Activated CD4-positive, alpha-beta T cell treated with anti-CD3 and anti-CD28 coated beads for 1 hour (primary cell): ENCODE data around the gene FAM210A.
"Not testable (repeated sequence)": the region's sequence is repeated elsewhere in the genome, so short reads cannot be mapped to it uniquely, and the experiment has no call there.

ENCODE experiments used
- DNase-seq: peaks from one replicate; pipeline ENCODE4 v3.0.0-alpha.2; 2020

The FAM210A gene, protein sequence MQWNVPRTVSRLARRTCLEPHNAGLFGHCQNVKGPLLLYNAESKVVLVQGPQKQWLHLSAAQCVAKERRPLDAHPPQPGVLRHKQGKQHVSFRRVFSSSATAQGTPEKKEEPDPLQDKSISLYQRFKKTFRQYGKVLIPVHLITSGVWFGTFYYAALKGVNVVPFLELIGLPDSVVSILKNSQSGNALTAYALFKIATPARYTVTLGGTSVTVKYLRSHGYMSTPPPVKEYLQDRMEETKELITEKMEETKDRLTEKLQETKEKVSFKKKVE

DNA sequence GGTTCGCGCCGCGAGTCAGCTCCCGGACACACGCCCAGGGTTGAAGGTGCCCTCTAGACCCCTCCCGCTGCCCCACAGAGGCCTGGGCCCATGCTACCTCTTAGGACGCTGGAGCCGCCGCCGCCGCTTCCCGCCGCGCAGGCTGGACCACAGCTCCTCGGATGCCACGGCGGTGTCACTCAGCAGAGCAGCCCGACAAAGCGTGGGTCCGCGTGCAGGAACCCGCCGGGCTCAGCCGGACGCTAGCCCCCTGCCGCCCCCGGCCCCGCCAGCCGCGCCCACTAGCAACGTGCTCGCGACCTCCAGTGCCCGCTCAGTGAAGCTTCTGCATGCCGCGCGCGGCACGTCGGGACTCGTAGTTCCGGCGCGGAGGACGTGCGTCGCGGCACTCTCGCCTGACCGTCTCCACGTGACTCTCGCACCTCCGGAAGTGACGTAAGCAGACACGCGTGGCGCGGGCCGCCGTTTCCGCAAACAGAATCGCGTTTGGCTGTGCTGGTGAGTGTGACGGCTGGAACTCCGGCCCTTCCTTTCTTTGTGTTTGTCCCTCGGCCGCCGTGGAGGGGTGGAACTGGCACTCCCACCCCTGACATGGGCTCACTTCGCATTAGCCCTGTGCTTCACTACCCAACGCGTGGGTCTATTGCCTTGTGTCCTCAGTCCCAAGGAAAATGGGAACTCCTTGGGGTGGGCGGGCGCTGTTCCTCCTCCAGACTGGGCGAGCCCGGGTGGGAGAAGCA lies at the start of gene FAM210A, which contains the start of gene RNMT:
Gene FAM210A (minus strand): TSS at position 327 of the 740 bp plus-strand sequence. CDS start 44,481 bp downstream, outside the sequence.
Gene RNMT (plus strand): TSS at position 442 of the 740 bp plus-strand sequence. CDS start 4,845 bp downstream, outside the sequence.
- DNase-seq: peak; percentile 91

DNA sequence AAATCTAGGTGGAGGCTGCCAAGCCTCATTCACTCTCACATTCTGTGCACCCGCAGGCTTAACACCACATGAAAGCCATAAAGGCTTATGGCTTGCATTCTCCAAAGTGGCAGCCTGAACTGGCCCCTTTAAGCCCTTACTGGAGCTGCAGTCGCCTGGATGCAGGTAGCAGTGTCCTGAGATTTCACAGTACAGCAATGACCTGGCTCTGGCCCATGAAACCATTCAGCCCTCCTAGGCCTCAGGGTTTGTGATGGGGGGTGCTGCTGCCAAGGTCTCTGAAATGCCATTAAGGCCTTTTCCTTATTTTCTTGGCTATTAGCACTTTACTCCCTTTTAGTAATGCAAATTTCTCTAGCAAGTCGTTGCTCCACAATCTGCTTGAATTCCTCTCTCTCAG lies 48.7 kb upstream of the FAM210A start:
- no peak for DNase-seq

DNA sequence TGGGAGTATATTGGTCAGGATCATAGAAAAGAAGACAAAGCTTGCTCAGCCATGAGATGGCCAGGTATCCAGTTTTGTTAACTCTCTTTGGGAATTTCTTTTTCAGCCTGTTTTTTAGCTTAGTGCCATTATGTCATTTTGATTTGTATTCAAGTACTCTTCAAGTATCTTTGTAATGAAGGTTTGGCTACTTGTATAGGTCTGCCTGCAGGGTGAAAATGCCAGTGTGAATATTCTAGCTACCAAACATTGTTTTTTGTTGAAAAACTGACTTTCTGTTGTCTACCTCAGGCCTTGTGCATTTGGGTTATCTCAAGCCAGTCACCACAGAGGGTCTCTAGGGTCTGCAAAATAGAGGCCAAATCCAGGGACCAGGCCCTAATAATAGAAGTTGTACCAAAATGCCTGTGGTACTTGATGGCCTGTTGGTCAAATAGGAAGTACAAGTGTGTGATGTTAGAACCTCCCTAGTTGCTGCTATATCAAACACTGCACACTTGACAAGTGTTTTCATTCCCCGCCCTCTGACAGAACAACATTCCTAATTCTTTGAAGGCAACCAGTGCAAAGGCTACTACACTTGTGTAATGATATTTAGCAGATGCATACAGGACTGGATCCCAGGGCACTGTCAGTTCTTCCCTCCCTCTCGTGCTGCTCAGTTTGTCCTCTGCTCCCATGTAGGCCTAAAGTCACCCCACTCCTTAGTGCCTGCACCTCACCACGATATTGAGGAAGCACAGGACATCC lies 36.5 kb upstream of the FAM210A start:
- no peak for DNase-seq

DNA sequence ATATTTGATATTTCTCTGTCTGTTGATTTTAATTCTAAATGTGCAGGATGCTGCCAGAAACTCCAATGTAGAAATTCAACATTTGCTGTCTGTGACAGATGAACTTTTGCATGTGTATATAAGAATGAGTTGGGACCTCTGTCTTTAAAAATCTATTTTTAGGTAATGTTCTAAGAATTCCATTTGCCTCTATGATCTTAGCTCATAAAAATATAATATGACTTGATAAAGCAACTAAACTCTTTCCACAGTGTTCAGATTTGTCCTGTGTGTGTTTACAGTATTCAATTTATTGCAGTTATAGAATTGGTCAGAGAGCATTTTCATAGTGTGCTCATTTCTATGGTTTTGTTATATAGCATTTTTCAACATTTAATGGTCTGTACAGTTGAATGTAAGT lies 33.7 kb upstream of the FAM210A start:
- no peak for DNase-seq

DNA sequence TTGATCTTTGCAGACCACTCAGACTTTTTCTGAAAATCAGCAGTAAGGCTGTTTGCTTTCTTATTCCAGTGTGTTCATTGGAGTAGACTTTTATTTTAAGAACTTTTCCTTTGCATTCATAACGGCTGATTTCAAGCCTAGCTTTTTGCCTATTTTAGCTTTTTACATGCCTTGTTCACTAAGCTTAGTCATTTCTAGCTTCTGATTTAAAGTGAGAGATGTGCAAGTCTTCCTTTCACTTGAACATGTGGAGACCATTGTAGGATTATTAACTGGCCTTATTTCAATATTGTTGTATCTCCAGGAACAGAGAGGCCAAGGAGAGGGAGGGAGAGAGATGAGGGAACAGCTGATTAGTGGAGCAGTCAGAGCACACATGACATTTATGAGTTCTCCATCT lies 32.3 kb upstream of the FAM210A start:
- DNase-seq: no peak

DNA sequence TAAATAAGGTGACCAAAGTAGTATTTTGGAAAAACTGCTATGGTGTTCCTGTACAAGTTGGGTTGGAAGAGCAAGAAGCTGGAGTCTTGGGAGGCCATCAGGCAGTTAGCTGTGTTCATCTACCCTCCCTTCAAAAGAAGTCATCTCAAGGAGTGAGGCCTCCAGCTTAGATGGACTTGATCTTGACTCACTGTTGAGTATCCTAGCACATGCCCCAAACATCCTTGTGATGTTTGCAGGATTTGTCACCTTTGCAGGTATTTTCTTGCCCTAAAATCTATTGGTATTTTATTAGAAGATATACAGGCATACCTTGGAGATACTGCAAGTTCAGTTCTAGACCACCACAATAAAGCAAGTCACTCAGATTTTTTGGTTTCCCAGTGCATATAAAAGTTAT lies 30.3 kb upstream of the FAM210A start:
- no peak for DNase-seq

DNA sequence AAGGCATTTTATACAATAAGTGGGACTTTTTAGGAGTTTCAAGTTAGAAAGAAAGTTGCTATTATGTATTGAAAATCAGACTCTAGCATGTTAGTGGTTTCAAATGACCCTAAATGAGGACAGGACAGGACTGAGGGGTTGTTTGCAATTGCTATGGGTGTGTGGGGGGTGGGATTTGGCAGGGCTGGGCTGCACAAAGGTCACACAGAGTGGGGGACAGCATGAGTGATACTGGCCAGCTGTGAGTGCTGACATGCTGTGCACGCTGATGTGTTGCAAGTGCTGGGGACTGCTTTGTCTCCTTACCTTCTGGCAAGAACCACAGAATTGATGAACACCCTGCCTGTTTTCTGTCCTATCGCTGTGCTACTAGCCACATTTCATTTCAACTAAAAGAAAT lies 29.9 kb upstream of the FAM210A start:
- DNase-seq: no peak

DNA sequence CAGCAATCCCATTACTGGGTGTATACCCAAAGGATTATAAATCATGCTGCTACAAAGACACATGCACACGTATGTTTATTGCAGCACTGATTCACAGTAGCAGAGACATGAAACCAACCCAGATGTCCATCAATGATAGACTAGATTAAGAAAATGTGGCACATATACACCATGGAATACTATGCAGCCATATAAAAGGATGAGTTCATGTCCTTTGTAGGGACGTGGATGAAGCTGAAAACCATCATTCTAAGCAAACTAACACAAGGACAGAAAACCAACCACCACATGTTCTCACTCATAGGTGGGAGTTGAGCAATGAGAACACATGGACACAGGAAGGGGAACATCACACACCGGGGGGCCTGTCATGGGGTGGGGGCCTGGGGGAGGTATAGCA lies 25.2 kb upstream of the FAM210A start:
- not testable (repeated sequence) for DNase-seq

DNA sequence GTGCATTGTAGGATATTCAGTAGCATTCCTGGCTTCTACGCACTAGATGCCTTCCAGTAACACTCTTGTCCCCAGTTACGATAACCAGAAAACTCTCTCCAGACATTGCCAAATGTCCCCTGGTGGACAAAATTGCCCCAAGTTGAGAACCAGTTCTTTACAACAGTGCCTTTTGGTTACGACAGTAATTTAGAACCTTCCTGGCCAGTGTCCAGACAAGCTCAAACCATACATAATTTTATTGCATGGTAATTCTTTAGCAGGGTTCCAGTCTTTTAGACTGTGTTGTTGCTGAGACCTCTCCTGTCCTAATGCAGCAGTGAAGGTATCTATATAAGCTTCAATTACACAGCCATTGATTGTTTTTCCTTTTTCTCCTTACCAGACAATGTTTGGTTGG lies 20.3 kb upstream of the FAM210A start:
- DNase-seq: no peak

DNA sequence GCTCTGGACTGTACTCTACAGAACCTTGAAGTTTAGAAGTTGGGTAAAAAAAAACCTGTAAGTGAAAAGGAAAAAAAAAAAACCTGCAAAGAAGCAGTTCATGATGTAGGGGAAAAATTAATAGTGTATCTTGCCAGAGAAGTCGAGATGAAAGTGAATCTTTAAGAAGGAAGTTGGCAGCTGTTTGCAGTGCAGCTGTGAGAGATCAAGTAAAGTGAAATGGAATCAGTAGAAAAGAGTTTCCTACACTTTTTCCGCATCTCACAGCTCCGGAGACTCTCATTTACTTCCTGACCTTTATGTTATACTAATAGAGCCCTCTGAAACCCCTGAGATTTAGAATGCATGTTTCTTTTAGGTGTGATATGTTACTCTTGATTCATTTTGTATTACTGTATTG lies 19.3 kb upstream of the FAM210A start:
- no peak for DNase-seq

DNA sequence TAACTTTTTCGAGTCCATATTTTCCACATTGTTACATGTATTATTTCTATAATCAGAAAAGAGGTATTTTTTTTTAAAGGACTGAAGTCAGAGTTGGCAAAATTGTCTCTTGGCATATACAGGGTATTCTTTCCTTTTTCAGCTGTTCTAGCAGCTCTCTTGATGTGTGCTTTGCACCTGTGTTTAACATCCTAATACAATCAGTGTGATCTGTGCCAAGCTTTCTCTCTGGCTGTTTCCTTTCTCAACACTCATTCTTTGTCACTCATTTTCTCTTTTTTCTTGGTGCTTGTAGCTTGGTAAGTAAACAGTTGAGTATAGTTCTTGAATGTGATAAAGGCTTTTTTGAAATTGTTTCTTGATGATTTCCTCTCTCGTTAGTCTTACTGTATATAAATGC lies 9.3 kb upstream of the FAM210A start:
- DNase-seq: no peak

DNA sequence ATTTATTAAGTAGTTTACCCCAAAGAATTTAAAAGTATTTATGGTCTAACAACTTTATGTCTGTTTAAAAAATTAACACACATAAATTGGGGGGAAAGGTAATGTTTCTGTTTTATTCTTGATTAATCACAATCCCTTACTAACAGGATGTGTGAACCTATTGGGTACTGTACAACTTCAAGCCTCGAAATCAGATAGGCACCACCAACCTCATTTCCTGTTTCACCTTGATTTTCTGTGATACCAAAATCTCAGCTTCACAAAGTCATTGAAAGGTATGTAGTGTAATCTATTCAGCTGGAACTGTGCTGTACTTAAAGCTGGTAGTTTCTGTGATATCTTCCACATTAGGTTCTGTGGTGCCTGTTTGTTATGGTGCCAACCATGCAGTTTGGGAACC lies 4.1 kb upstream of the FAM210A start:
- no peak for DNase-seq

DNA sequence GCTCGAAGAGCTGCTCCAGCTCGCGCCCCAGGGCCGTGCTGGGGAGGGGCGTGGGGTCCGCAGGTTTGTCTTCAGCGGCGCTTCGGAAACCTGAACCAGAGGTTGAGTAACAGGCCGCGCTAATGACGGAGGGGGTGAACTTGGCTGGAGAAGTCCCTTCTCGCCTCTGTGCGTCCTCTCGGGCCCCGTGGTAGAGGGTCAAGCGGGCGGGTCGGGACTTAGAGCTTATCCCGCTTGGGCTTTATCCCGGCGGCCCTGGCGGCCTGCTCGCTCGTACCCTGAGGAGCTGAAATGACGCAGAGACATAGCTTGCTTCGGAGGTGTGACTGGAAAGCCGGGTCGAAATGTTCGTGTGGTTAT lies 594 bp upstream of the FAM210A start:
- peak; percentile 11 for DNase-seq

DNA sequence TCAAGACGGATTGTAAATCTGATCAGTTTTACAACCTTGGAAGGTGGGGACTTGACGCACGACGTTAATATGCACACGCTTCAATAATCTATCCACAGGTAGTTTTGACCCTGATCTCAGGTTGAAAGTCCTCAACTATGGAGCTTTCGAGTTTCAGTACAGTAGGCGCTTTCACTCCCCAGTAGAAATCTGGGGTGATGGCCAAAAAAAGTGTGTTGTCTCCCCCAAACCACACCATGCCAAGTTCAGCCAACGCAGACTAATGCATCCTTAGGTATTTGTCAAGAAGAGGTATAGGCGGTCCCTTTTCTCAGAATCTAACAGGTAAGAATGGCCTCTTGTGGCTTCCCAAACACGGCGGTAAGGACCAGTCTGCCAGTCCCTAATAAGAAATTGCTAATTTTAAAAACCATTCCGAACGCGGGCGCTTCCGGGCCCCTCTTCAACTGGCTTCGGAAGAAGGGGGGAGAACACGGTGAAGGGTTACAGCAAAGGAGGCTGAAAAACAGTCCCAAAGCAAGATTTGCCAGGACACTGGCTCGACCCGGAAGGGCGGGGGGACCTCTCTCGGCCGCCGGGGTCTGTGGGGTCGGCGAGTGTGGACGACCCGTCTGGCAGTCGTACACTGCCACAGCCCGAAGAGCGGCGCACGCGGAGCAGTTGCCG lies 659 bp downstream of the FAM210A start:
- no peak for DNase-seq

DNA sequence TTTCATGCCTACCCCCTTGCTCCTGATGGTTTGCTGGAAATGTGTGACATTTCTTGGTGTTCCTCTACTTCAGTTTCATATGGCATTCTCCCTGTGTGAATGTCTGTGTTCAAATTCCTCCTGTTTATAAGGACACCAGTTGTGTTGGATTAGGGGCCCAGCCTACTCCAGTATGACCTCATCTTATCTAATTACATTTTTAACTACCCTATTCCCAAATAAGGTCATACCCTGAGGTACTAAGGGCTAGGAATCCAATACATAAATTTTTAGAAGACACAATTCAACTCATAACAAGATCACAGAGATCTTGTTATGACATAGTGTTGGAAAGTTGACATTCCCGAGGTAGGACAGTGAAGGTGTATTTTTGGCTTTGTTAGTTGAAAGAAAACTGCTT lies 5.5 kb downstream of the FAM210A start:
- no peak for DNase-seq

DNA sequence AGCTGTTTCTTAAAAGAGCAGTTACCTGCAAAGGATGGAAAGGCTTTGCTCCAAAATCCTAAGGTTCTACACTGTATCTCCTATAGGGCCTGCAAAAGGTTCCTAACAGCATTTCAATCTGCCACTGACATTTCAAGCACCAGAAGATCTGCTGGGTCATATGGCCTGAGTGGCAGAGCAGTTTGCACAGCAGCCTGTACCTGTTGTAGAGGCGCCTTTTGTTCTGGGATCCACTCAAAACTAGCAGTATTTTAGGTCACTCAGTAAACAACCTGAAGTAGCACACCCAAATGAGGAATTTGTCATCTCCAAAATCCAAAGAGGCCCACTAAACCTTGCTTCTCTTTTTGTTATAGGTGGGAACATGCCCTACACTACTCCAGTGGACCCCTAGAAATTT lies 6.2 kb downstream of the FAM210A start:
- no peak for DNase-seq

DNA sequence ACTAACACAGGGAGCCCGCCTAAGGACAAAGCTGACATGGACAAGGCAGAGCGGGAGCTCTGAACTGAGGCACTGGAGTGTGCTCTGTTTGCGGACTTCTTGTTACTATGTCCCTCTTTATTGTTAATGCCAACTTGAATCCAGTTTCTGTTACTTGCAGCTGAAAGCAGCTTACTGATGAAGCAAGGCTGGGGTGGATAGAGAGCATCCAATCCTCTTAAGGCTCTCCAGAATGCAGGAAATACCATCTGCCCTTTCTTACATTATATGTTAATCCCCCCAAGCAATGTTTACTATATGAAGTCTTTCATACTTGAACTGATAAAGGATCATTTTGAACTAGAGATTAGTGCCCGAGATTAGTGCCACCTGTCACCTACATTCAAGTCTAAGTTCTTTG lies 9.4 kb downstream of the FAM210A start:
- DNase-seq: no peak

DNA sequence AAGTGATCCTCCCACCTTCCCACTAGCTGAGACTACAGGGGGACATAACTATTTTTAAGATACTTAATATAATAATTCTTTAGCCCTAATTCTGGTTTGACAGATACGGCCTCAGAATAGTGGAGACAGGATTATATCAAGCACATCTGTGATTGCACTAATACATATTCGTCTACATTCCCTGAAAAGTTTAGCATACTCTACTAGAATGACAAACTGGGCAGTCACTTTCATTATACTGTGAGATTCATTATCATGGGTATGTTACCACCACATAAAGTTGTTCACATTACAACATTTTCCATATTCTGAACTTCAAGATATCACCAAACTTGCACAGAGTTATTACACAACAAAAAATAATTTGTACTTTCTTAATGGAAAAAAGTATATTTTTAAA lies 11.0 kb downstream of the FAM210A start:
- DNase-seq: no peak

DNA sequence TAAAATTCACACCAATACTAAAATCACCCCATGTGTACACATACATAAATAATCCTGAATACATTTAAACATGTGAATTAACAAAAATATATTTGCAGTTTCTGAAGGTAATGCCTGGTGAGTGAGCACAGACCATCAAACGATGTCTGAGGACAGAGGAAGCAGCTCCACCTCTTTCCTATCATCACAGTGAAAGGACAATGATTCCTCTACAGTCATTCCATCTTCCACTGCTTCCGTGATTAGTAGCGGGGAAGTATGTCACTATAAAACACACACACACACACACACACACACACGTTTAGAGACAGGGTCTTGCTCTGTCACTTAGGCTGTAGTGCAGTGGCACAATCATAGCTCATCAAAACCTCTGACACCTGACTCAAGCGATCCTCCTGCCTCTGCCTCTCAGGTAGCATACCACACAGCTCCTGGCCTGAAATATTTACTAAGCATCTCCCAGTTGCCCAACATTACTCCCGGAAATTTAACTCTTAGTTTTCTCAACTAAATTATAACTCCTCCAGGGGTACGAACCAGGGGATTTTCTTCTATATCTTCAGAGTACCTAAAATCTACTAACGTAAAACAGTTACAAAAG lies 12.8 kb downstream of the FAM210A start:
- DNase-seq: no peak

DNA sequence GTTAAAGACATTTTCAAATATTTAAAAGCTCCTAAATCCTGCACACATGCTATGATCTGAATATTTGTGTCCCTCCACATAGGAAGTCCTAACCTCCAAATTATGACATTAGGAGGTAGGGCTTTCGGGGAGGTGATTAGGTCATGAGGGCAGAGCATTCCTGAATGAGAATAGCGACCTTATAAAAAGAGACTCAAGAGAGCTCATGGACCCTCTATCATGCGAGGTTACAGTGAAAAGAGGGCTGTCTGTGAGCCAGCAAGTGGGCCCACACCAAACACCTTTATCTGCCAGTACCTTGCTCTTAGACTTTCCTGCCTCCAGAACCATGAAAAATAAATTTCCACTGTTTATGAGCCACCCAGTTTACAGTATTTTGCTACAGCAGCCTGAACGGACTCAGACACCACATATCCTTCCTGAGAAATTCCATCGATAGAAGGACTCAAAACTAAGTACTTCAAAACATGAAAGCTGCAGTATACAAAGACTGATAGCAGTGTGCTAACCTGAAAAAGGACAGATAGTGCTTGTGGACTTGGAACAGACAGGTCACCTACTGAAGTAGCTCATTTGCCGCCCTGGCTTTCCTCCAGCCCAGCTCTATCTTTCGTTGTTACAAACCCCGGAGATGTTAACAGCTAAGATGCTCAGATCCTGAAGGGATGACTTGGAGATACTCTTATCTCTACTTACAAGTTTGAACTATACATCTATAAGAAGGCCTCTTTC lies 13.8 kb downstream of the FAM210A start:
- no peak for DNase-seq

DNA sequence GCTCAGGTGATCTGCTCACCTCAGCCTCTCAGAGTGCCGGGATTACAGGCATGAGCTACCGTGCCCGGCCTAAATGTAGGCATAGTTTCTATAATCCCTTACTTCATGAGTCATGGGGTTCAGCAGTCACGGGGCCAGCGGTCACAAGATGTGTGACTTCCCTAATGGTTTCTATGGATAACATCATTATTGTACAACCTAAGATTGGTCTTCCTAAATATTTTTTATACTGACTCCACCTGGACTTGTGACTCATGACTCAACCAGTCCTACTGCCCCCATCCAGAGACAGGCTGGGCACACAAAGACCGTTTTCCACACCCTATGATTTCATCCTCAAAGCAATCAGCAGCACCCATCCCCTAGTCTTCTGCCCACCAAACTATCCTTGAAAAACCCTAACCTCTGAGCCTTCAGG lies 15.9 kb downstream of the FAM210A start:
- no peak for DNase-seq

DNA sequence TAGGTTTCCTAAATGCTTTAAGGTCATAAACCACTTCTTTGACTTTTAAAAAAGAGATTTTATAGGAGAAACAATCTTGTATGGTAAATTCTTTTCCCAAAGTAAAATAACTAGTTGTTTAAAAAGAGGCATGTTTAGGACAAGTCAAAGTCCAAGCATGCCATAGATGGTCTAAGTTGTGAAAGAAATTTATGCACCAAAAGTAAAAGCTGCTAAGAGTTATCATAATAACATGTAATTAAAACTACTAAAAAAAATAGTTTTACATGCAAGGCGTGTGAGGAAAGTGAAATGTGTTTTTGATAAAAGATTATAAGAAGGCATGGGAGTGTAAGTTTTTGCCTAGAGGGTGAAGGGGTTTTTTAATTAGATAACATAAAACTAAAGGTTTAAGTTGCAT lies 22.5 kb downstream of the FAM210A start:
- DNase-seq: no peak
